ENCODE results near the gene SEPTIN3. TPM values are rescaled to one million over a fixed set of nuclear protein-coding genes. Genes with fewer than 3 reads are reported as not detected.

The SEPTIN3 gene
- total RNA-seq, 1 donor from 2014 or later, result 1.5 TPM

- intact Hi-C loops (cut with DNase I), result no loop called here
- no peak for TF ChIP-seq POLR2A (IDR thresholded peaks at IDR 0.05)
- TF ChIP-seq POLR2AphosphoS5 (IDR thresholded peaks at IDR 0.05; ENCODE audit: insufficient read depth in 1 of 2, low read depth in 1 of 2), result no peak
- TF ChIP-seq CTCF (IDR thresholded peaks at IDR 0.05), result no peak
- DNase-seq (ENCODE audit: extremely low spot score in 2 of 2), result no peak
- Histone ChIP-seq H3K27me3 (peaks cover 3% of the 10 kb centered on the region), H3K27ac (no peak overlapping the region), H3K4me3 (peak overlapping the region; percentile 40 to 46), H3K36me3 (no peaks in the 10 kb centered on the region), H3K9me3 (no peaks in the 10 kb centered on the region), H3K4me1 (peaks cover 15% of the 10 kb centered on the region)
Measured at GRCh38 chr22:41976070-41976901, 7.0 kb downstream of the SEPTIN3 start.

GRCh38 chr22:41976961-41977566 is 7.8 kb downstream of the SEPTIN3 start:
- no peak for TF ChIP-seq CTCF (IDR thresholded peaks at IDR 0.05)
- TF ChIP-seq POLR2A (IDR thresholded peaks at IDR 0.05), result no peak
- TF ChIP-seq POLR2AphosphoS5 (IDR thresholded peaks at IDR 0.05; ENCODE audit: insufficient read depth in 1 of 2, low read depth in 1 of 2), result no peak
- Histone ChIP-seq H3K4me1 (peaks cover 15% of the 10 kb centered on the region), H3K36me3 (no peaks in the 10 kb centered on the region), H3K9me3 (no peaks in the 10 kb centered on the region), H3K27ac (no peak overlapping the region), H3K27me3 (peaks cover 3% of the 10 kb centered on the region), H3K4me3 (peak overlapping the region; percentile 40 to 46)
- intact Hi-C loops (cut with DNase I), result no loop called here
- DNase-seq (ENCODE audit: extremely low spot score in 2 of 2), result no peak

- TF ChIP-seq POLR2A (IDR thresholded peaks at IDR 0.05), result no peak
- TF ChIP-seq POLR2AphosphoS5 (IDR thresholded peaks at IDR 0.05; ENCODE audit: insufficient read depth in 1 of 2, low read depth in 1 of 2), result no peak
- TF ChIP-seq CTCF (IDR thresholded peaks at IDR 0.05), result no peak
- peaks cover 3% of the 10 kb centered on the region for H3K27me3 ChIP-seq
- H3K4me3 ChIP-seq, result no peak overlapping the region
- H3K27ac ChIP-seq, result no peak overlapping the region
- intact Hi-C loops (cut with DNase I), result no loop called here
- peaks cover 15% of the 10 kb centered on the region for H3K4me1 ChIP-seq
- no peaks in the 10 kb centered on the region for H3K9me3 ChIP-seq
- DNase-seq (ENCODE audit: extremely low spot score in 2 of 2), result no peak
- H3K36me3 ChIP-seq, result no peaks in the 10 kb centered on the region
Measured at GRCh38 chr22:41978732-41979131, 9.5 kb downstream of the SEPTIN3 start.

GRCh38 chr22:41979423-41980250 is 10.4 kb downstream of the SEPTIN3 start:
- no peak for TF ChIP-seq POLR2AphosphoS5 (IDR thresholded peaks at IDR 0.05; ENCODE audit: insufficient read depth in 1 of 2, low read depth in 1 of 2)
- no peak for TF ChIP-seq CTCF (IDR thresholded peaks at IDR 0.05)
- TF ChIP-seq POLR2A (IDR thresholded peaks at IDR 0.05), result no peak
- Histone ChIP-seq H3K36me3 (no peaks in the 10 kb centered on the region), H3K9me3 (no peaks in the 10 kb centered on the region), H3K4me1 (peaks cover 15% of the 10 kb centered on the region), H3K27me3 (peaks cover 3% of the 10 kb centered on the region), H3K27ac (no peak overlapping the region), H3K4me3 (no peak overlapping the region)
- intact Hi-C loops (cut with DNase I), result no loop called here
- no peak for DNase-seq (ENCODE audit: extremely low spot score in 2 of 2)
